HG03039 (cell line): ENCODE measurements around the gene GNE.
"Not testable (repeated sequence)": the region's sequence is repeated elsewhere in the genome, so short reads cannot be mapped to it uniquely, and the experiment has no call there.

Experiments
- ATAC-seq: cut with Tn5 transposase; IDR thresholded peaks from one replicate; pipeline ENCODE4 v1.9.1; 2021; ENCODE audit warnings: mild to moderate bottlenecking, moderate library complexity; ENCODE audit not compliant: unreplicated experiment

Gene GNE, protein sequence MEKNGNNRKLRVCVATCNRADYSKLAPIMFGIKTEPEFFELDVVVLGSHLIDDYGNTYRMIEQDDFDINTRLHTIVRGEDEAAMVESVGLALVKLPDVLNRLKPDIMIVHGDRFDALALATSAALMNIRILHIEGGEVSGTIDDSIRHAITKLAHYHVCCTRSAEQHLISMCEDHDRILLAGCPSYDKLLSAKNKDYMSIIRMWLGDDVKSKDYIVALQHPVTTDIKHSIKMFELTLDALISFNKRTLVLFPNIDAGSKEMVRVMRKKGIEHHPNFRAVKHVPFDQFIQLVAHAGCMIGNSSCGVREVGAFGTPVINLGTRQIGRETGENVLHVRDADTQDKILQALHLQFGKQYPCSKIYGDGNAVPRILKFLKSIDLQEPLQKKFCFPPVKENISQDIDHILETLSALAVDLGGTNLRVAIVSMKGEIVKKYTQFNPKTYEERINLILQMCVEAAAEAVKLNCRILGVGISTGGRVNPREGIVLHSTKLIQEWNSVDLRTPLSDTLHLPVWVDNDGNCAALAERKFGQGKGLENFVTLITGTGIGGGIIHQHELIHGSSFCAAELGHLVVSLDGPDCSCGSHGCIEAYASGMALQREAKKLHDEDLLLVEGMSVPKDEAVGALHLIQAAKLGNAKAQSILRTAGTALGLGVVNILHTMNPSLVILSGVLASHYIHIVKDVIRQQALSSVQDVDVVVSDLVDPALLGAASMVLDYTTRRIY

DNA sequence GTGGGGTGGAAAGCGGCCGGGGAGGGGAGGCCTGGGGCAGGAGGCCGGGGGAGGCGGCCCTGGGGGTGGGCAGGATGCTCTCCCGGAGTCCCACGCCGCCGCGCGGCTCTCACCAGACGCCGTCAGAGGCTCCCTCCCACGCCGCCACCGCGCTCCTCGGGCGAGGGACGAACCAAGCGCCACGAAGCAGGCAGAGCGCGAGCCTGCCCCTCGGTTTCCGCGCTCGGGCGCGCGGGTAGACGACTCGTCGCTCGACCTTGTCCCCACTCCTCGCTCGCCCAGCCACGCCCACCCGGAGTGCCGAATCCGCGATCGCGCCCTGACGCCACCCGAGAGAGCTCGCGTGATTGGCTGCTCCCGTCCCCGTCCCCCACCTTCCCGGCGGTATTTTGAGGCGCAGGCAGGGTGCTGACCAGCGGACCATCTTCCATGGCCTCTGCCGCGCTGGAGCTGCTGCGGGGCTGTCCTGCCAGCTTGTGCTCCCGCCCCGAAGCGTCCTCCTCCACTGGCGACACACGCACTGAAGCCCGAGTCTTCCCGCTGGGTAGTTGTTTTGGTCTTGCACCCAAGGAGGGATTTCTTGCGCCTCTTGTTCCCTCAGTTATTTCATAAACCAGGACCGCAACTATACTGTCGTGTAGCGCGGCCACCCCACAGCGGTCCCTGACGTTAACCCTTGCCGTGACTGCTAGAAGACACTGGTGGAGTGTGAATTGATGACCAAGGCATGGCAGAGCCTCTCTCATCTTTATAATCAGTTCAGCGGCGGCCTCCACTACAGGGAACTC lies at the start of gene GNE:
TSS of gene GNE (minus strand) at position 241 of the 788 bp plus-strand sequence. CDS start 9,093 bp downstream, outside the sequence.
- ATAC-seq: peak; percentile 89

GRCh38 chr9:36306471-36307306 lies 48.4 kb upstream of the GNE start:
- no peak for ATAC-seq

- not testable (repeated sequence) for ATAC-seq
Measured at GRCh38 chr9:36304366-36304765, 46.1 kb upstream of the GNE start.

GRCh38 chr9:36301227-36301626 lies 43.0 kb upstream of the GNE start:
- ATAC-seq: no peak

GRCh38 chr9:36298566-36298965 lies 40.3 kb upstream of the GNE start:
- ATAC-seq: no peak

GRCh38 chr9:36297798-36298197 lies 39.5 kb upstream of the GNE start:
- no peak for ATAC-seq

- ATAC-seq: not testable (repeated sequence)
Measured at GRCh38 chr9:36294996-36295395, 36.7 kb upstream of the GNE start.

GRCh38 chr9:36293918-36294317 lies 35.7 kb upstream of the GNE start:
- no peak for ATAC-seq

GRCh38 chr9:36293171-36293570 lies 34.9 kb upstream of the GNE start:
- ATAC-seq: no peak

DNA sequence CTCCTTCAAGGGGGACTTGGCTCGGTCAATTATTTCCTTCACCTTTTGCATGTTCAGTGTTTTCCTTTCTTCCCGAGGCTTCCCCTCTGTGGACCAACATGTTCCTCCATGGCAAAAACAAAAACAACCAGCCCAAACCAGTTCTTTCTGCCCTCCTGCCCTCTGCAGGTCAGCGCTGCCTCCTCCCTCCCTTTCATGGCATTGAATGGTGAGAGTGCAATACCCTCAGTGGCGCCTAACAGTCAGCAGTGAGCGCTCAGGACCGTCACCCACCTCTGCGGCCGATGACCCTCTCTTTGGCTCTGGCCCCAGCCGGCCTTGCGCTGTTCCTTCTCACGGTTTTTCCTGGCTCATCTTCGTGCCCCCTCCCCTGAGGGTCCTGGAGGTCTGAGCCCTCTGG lies 34.4 kb upstream of the GNE start:
- ATAC-seq: no peak

DNA sequence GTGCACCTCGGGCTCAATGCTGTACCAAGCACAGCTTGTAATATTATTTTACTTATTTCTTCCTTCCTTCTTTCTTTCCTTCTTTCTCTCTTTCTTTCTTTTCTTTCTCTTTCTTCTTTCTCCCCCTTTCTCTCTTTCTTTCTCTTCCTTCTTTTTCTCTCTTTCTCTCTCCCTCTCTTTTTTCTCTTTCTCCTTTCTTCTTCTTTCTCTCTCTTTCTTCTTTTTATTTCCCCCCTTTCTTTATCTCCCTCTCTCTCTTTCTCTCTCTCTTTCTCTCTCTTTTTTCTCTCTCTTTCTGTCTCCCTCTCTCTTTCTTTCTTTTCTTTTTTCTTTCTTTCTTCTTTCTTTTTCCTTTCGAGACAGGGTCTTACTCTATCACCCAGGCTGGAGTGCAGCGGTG lies 32.7 kb upstream of the GNE start:
- no peak for ATAC-seq

GRCh38 chr9:36289836-36290435 lies 31.7 kb upstream of the GNE start:
- ATAC-seq: no peak

- ATAC-seq: no peak
Measured at GRCh38 chr9:36288070-36288469, 29.8 kb upstream of the GNE start.

GRCh38 chr9:36286388-36286787 lies 28.1 kb upstream of the GNE start:
- no peak for ATAC-seq

- no peak for ATAC-seq
Measured at GRCh38 chr9:36284226-36284625, 26.0 kb upstream of the GNE start.

GRCh38 chr9:36282275-36282674 lies 24.0 kb upstream of the GNE start:
- no peak for ATAC-seq

DNA sequence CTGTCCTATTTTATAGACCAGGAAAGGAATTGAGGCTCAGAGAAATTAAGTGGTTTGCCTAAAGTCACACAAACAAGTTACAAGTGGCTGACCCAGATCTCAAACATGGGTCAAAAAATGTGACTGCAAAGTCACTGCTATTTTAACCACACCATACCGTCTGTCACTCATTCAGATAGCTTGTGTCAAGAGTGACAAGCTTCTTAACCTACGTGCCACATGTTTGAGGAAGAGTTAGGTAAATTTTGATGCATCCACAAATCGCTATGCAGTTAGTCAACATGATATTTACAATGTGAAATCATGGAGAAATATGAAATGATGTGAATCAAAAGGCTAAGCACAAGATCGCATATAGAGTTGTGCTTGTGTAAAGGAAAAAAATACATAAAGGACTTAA lies 22.7 kb upstream of the GNE start:
- ATAC-seq: no peak

DNA sequence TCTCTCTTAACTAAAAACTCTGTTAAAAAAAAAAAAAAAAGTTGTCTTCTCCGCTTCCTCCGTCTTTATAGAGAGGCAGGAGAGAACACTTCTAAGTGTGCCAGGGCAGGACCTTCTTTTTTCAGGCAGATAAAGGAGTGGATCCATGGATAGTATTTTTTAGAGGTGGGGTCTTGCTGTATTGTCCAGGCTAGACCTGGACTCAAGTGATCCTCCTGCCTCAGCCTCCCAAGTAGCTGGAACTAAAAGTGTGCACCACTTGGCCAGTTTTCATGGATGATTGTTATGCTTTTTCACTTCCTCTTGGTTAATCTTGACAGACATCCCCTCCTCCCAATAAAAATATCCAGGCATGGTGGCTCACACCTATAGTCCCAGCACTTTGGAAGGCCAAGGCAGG lies 20.0 kb upstream of the GNE start:
- no peak for ATAC-seq

- ATAC-seq: no peak
Measured at GRCh38 chr9:36276781-36277181, 18.5 kb upstream of the GNE start.

DNA sequence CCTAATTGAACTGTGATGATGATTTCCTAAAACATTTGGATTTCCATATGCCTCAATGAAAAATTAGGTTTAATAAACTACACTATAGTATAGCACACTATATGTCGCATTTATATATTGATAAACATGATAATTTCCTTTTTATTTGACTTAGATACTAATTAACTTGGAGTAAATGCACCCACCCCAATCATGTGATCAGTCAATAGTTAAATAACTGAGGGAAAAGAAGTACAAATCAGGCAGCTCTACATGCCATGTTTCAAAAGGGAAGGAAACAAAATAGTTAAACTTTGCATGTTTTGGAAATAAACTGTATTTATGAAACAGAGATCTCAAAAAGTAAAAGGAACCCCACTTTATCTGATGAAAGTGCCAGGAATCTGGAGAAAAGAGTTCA lies 18.0 kb upstream of the GNE start:
- ATAC-seq: no peak
